IPS DF 6.9 (cell line): ENCODE measurements around the gene RHOBTB1.

Source experiments
- DNase-seq: peaks from one replicate; pipeline ENCODE4 v3.0.0-alpha.2; 2013; ENCODE audit warnings: low read depth, low spot score
- H3K27ac ChIP-seq: one replicate; pipeline ENCODE4 v1.5.1; 2013; ENCODE audit warnings: low read length, control low read depth
- H3K27me3 ChIP-seq: 2 replicates; pipeline ENCODE4 v1.6.1; 2013; ENCODE audit warnings: mild to moderate bottlenecking, low read length; ENCODE audit not compliant: control insufficient read depth, insufficient read depth
- H3K36me3 ChIP-seq: 2 replicates; pipeline ENCODE4 v1.6.1; 2013; ENCODE audit warnings: low read length; ENCODE audit not compliant: control insufficient read depth, insufficient read depth
- H3K4me1 ChIP-seq: 2 replicates; pipeline ENCODE4 v1.6.1; 2013; ENCODE audit warnings: low read length; ENCODE audit not compliant: control insufficient read depth, insufficient read depth
- H3K4me3 ChIP-seq: 2 replicates; pipeline ENCODE4 v1.5.1; 2013; ENCODE audit warnings: mild to moderate bottlenecking, low read length
- H3K9me3 ChIP-seq: 2 replicates; pipeline ENCODE4 v1.6.1; 2013; ENCODE audit warnings: low read length, inconsistent platforms; ENCODE audit not compliant: control insufficient read depth, insufficient read depth
- WGBS: extraction: QIAGEN DNeasy Blood & Tissue Kit; methylation state at CpG from one replicate; pipeline ENCODE4 v1.1.7; 2013; ENCODE audit warnings: mixed read lengths, missing lambda C conversion rate; ENCODE audit not compliant: insufficient read length, insufficient coverage; 5-methylcytosine and 5-hydroxymethylcytosine counted together

RHOBTB1 gene

GRCh38 chr10:60942788-60943315 lies 1.1 kb downstream of the RHOBTB1 start:
- no peak overlapping the region for H3K27ac ChIP-seq
- WGBS, result no CpG with 5 or more reads among the region's 13 CpGs
- H3K4me1 ChIP-seq, result peaks cover 5% of the 10 kb centered on the region; the same call in 1 of the 2 replicates
- no peaks in the 10 kb centered on the region for H3K36me3 ChIP-seq
- DNase-seq, result no peak
- no peaks in the 10 kb centered on the region for H3K9me3 ChIP-seq
- H3K27me3 ChIP-seq, result peaks cover 4% of the 10 kb centered on the region; the same call in 1 of the 2 replicates
- peak overlapping the region; percentile 73; the same call in 1 of the 2 replicates for H3K4me3 ChIP-seq

- no peak overlapping the region for H3K4me3 ChIP-seq
- WGBS, result no CpG with 5 or more reads among the region's 2 CpGs
These were observed 1.7 kb downstream of the RHOBTB1 start for GRCh38 chr10:60942134-60942787.

DNA sequence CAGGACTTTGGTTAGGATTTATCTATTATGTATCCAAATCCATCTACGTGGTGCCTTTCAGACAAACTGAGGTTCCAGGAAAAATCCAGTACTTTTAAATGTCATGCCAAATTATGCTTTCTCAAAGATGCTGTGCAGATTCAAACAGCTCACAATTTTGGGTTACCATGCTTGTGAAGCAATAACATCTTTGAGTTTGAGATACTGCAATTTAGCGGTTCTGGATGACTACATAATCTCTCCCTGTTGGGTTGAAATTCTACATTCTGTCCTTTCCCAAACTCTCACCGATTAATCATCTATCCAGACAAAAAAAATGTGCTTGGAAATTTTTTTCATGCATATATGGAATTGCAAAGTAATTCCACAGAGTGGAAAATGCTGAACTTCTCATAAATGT lies 3.5 kb downstream of the RHOBTB1 start:
- Histone ChIP-seq H3K9me3 (no peaks in the 10 kb centered on the region), H3K36me3 (no peaks in the 10 kb centered on the region), H3K4me1 (peaks cover 5% of the 10 kb centered on the region; the same call in 1 of the 2 replicates), H3K4me3 (no peak overlapping the region), H3K27me3 (peaks cover 4% of the 10 kb centered on the region; the same call in 1 of the 2 replicates), H3K27ac (no peak overlapping the region)
- no CpG with 5 or more reads among the region's 3 CpGs for WGBS
- DNase-seq, result no peak

More at GRCh38 chr10:60942134-60942787, 1.7 kb downstream of the RHOBTB1 start:
- DNase-seq, result no peak
- peaks cover 5% of the 10 kb centered on the region; the same call in 1 of the 2 replicates for H3K4me1 ChIP-seq
- no peaks in the 10 kb centered on the region for H3K9me3 ChIP-seq
- no peak overlapping the region for H3K27ac ChIP-seq
- H3K27me3 ChIP-seq, result peaks cover 4% of the 10 kb centered on the region; the same call in 1 of the 2 replicates
- H3K36me3 ChIP-seq, result no peaks in the 10 kb centered on the region

GRCh38 chr10:60937784-60938654 lies 6.0 kb downstream of the RHOBTB1 start:
- Histone ChIP-seq H3K4me3 (no peak overlapping the region), H3K36me3 (no peaks in the 10 kb centered on the region), H3K9me3 (no peaks in the 10 kb centered on the region), H3K27ac (no peak overlapping the region), H3K27me3 (no peaks in the 10 kb centered on the region), H3K4me1 (0 out of 2 replicates have a peak, but pooled peaks cover 1% of the 10 kb centered on the region)
- WGBS, result no CpG with 5 or more reads among the region's 5 CpGs
- DNase-seq, result no peak

GRCh38 chr10:60937022-60937421 lies 7.0 kb downstream of the RHOBTB1 start:
- H3K4me1 ChIP-seq, result no peaks in the 10 kb centered on the region
- no peaks in the 10 kb centered on the region for H3K9me3 ChIP-seq
- no peaks in the 10 kb centered on the region for H3K27me3 ChIP-seq
- no CpG with 5 or more reads among the region's 4 CpGs for WGBS
- DNase-seq, result no peak
- H3K27ac ChIP-seq, result no peak overlapping the region
- no peaks in the 10 kb centered on the region for H3K36me3 ChIP-seq
- no peak overlapping the region for H3K4me3 ChIP-seq

DNA sequence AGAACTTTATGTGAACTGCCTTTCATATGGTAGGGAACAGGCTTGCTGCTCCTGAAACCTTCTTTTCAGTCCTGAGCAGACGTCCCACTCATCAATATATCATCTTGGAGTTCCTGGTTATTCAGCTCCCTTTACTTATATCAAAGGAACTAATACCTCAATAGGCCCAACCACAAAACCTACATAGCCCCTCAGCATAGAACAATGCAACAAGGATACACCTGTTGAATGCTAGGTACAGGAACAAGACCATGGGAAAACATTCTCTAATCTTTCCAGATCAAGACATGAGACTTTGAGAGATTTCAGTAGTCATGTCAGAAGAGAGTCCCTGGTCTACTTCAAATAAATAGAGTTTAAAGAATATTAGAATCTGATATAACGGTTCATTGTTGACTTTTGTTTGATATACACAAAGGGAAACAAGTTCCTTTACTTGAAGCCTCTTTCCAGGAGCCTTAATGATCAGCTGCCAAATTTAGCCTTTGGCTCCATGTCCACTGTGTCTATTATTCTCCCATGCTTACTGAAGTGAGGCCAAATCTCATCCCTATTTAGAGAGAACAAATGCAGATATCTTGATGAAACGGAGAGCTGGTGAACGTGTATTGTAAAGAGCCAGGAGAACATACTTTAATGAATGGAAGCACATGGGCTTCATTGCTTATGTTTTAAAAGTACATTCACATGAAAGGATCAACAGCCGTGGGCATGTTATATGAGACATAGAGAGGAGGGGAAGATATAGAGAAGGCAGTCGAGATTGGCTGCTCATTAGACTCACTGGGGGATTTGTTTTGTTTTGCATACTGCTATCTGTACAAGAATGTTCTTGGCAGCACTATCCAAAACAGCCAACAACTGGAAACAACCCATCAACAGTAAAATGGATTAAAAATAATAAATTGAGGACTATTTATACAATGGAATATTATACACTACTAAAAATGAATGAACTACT lies 9.5 kb downstream of the RHOBTB1 start:
- H3K9me3 ChIP-seq, result no peaks in the 10 kb centered on the region
- H3K4me3 ChIP-seq, result no peak overlapping the region
- no peaks in the 10 kb centered on the region for H3K36me3 ChIP-seq
- no peaks in the 10 kb centered on the region for H3K4me1 ChIP-seq
- no peaks in the 10 kb centered on the region for H3K27me3 ChIP-seq
- no peak for DNase-seq
- H3K27ac ChIP-seq, result no peak overlapping the region
- whole genome bisulfite sequencing, result no CpG with 5 or more reads among the region's 6 CpGs

DNA sequence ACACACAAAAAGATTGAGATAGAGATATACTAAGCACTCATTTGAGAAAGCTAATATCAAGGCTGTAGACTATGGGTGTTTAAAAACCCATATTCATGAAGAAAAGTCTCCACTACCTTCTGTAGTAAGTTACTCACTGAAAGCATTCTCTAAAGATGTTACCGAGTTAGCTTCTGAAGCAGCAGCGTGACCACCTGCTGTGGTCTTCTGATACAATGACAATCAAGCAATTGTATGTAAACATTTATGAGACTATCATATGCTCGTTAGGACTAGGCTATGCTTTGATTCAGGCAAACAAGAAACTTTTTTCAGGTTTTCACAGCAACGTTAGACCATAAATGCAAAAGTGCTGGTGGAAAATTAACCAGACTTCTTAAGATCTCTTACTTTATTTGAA lies 11.2 kb downstream of the RHOBTB1 start:
- no peaks in the 10 kb centered on the region for H3K27me3 ChIP-seq
- H3K4me3 ChIP-seq, result no peak overlapping the region
- no peaks in the 10 kb centered on the region for H3K36me3 ChIP-seq
- WGBS, result no CpG with 5 or more reads among the region's 4 CpGs
- no peak overlapping the region for H3K27ac ChIP-seq
- H3K9me3 ChIP-seq, result no peaks in the 10 kb centered on the region
- H3K4me1 ChIP-seq, result no peaks in the 10 kb centered on the region
- DNase-seq, result no peak

- no peaks in the 10 kb centered on the region for H3K27me3 ChIP-seq
- no CpG with 5 or more reads among the region's 3 CpGs for WGBS
- no peak for DNase-seq
These were observed 13.7 kb downstream of the RHOBTB1 start for GRCh38 chr10:60930237-60930636.

GRCh38 chr10:60921633-60922032 lies 22.4 kb downstream of the RHOBTB1 start:
- H3K27me3 ChIP-seq, result no peaks in the 10 kb centered on the region
- no peaks in the 10 kb centered on the region for H3K9me3 ChIP-seq
- WGBS, result no CpG with 5 or more reads among the region's 2 CpGs
- no peak for DNase-seq
- no peaks in the 10 kb centered on the region for H3K36me3 ChIP-seq
- H3K27ac ChIP-seq, result no peak overlapping the region
- no peaks in the 10 kb centered on the region for H3K4me1 ChIP-seq
- H3K4me3 ChIP-seq, result no peak overlapping the region

More at GRCh38 chr10:60930237-60930636, 13.7 kb downstream of the RHOBTB1 start:
- Histone ChIP-seq H3K4me3 (no peak overlapping the region), H3K9me3 (no peaks in the 10 kb centered on the region), H3K36me3 (no peaks in the 10 kb centered on the region), H3K27ac (no peak overlapping the region), H3K4me1 (no peaks in the 10 kb centered on the region)
